ENCODE results near the gene PEAK1.

Gene PEAK1

GRCh38 chr15:77419836-77420609 lies at the start of gene PEAK1:
TSS of gene PEAK1 (minus strand) at chr15:77420104. CDS start at chr15:77181926, 238,178 bp downstream.
- DNase-seq: peak; percentile 87

GRCh38 chr15:77468896-77469295 lies 49.0 kb upstream of the PEAK1 start:
- DNase-seq: no peak

- DNase-seq: no peak
Observed at GRCh38 chr15:77466521-77466920, 46.6 kb upstream of the PEAK1 start.

- no peak for DNase-seq
Observed at GRCh38 chr15:77464129-77464865, 44.4 kb upstream of the PEAK1 start.

DNA sequence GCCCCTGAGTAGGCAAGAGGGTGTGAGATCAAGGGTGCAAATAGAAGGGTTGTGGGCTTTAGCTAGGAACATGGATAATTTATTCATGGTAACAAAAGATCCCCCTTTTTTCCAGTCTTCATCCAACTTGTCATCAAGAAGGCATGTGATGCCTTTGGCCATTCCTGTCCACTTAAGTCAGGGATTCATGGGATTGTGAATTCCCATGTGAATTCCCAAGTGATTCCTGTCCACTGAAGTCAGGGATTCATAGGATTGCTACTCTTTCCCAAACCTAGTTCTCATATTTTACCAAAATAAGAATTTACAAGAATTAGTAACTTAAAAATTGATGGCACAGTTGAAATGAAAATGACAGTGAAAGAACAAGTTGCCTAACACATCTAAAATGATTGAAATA lies 41.6 kb upstream of the PEAK1 start:
- DNase-seq: no peak

GRCh38 chr15:77459031-77459430 lies 39.1 kb upstream of the PEAK1 start:
- no peak for DNase-seq

- DNase-seq: no peak
Observed at GRCh38 chr15:77457905-77458265, 38.0 kb upstream of the PEAK1 start.

GRCh38 chr15:77457191-77457904 lies 37.4 kb upstream of the PEAK1 start:
- no peak for DNase-seq

DNA sequence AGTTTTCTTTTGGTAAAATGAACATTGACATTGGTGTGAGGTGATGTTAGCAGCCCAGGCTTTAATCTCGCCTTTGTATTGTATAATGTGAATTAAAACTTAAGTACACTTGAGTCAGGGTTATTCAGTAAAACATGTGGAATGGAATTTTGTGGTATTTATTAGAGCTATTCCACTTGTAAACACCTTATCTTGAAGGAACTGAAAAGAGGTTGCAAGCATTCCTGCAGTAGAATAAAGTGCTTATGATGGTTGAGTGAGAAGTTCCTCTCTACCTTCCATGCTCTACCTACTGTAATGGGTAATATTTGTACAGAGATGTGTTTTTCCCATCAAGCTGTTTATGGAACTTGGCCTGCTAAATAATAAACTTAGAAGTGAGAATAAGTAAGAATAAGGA lies 36.8 kb upstream of the PEAK1 start:
- no peak for DNase-seq

DNA sequence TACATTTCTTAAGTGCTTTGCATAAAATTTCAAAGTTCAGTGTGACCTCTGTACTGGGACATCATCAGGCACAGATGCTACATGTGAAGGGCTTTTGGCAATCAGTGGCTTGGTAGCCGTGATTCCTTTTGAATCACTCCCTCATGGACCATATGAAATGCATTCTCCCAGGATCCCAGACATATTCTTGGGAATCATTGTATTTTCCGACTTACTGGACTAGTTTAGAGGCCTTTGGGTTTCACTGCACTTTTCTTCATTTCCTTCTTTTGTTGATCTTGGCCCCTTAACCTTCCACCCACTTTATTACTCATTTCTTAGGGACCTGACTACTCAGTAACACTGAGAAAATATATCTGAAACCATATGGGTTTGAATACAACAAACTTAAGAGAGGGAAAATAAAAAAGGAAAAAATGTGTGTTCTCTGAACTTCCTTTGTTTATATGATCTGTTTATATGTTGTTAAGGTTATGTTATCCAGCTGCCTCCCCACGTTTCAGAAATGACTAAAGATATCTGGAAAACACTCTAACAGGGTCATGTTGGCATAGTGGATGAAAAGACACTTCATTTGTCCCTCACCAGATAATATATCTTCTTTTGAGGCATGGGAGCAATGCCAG lies 35.9 kb upstream of the PEAK1 start:
- DNase-seq: no peak

DNA sequence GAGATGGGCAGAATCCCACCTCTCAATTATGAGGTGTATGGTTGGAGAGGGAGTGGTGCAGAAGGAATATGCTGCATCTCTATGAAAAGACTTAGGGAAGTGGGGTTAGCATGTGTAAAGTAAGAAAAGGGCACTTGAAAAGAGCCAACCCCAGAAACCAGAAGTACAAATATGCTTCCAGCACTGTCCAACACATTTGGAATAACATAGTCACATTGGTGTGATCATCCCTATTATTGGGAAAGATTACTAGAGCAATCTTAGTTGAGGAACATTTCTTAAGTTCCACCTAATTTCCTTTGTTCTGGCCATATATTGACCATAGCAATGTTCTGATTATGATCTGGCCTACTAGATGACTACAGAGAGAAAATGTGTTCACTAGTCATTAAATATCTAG lies 35.0 kb upstream of the PEAK1 start:
- DNase-seq: no peak

- DNase-seq: no peak
Observed at GRCh38 chr15:77454265-77454664, 34.4 kb upstream of the PEAK1 start.

GRCh38 chr15:77446840-77447390 lies 27.0 kb upstream of the PEAK1 start:
- DNase-seq: no peak

DNA sequence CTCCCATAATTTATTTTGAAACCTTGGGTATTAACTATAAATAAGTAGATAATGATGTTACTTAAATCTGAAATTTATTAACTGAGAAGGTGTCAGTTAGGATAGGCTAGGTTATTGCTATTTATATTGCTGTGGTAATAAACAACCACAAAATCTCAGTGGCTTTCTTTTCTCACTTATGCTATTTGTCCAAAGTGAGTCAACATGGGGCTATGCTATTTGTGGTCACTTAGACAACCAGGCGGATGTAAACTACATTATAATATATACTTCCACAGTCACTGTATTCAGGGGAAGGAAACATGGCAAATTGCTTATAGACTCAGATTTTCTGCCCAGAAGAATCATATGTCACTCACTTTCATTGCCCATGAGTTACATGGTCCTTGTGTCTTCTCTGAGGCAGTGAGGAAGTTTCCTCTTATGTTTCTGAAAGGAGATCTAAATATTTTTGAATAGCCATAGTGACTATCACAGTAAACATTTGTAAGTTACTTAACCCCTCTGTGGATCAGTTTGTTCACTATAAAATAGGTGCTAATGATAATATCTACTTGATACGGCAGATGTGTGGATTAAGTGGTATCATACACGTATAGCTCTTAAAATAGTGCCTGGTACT lies 20.6 kb upstream of the PEAK1 start:
- DNase-seq: no peak

DNA sequence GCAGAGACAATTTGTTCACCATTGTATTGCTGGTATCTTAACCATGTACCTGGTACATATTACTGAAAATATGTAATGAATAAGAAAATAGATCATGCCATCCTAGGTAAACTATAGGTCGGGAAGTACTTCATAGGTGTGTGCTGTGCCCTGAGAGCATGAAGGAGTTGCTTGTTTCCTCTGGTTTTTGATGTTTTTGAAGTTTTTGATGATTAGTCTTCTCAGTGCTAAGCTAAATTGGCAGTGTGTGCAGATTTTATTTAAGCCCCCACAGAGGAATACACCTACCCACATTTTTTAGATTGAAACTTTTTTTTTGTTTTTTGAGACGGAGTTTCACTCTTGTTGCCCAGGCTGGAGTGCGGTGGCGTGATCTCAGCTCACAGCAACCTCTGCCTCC lies 17.4 kb upstream of the PEAK1 start:
- DNase-seq: no peak

GRCh38 chr15:77436822-77437221 lies 16.9 kb upstream of the PEAK1 start:
- no peak for DNase-seq

DNA sequence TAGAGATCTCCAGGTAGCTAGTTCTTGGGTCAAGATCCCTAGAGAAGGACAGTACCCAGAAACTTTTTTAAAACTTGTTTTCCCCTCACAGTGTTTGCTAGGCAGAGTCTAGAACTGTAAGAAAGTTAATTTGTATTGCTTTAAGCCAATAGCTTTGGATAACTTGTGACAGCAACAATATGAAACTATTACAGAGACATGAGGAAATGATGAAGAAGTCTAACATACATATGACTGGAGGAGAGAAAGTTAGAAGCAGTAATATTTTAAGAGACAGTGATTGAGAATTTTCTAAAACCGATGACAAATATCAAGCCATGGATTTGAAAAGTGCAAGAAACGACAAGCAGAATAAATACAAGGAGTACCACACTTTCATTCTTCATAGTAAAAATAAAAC lies 10.7 kb upstream of the PEAK1 start:
- DNase-seq: no peak

DNA sequence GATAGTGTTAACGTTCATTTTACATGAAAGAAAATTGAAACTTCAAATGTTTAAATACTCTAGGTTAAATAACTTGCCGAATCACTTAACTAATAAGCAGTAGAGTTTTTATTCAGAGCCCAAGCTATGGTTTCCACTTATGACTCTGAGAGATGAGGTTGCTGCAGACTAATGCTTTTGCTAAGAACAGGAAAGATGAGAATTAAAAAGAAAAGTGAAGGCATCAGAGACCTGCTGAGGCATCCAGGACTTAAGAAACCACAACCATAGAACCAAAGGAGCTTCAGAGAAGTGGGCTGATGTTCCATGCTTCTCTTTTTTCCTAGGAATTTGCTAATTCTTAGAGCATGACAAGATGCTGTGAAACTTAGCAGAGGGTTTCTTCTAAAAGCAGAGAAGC lies 10.3 kb upstream of the PEAK1 start:
- DNase-seq: no peak

- DNase-seq: no peak
Observed at GRCh38 chr15:77426871-77427270, 7.0 kb upstream of the PEAK1 start.

DNA sequence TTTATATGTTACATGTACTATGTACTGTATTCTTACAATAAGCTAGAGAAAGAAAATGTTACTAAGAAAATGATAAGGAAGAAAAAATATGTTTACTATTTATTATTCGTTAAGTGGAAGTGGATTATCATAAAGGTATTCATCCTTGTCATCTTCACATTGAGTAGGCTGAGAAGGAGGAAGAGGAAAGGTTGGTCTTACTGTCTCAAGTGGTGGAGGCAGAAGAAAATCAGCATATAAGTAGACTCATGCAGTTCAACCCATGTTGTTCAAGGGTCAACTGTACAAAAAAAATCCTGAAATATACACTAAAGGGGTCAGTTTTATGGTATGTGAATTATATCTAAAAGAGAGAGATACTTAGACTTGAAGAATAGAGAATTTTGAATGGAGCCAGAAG lies 6.5 kb upstream of the PEAK1 start:
- no peak for DNase-seq

DNA sequence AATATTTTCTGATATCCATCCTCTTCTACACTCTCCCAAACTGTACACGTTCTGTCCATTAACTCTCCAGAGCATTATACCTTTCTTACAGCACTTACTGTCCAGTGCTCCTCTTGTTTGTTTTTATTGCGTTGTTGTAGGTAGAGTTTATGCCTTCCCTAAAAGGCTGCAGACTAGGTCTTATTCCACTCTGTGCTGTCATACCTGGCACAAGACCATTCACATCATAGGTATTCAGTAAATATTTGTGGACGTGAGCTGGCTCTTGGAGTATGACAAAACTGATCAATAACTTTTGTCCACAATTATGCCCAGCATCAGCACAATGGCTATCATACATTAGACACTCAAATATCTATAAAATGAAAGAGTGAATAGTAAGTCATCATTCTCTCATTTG lies 5.2 kb upstream of the PEAK1 start:
- DNase-seq: no peak

GRCh38 chr15:77421370-77421700 lies 1.4 kb upstream of the PEAK1 start:
- no peak for DNase-seq
